ENCODE measurements around the gene NUSAP1. TPM values are rescaled to one million over a fixed set of nuclear protein-coding genes. Genes with fewer than 3 reads are reported as not detected.
A peak's percentile ranks its signal among the peaks of the same experiment; 100 is the strongest.

NUSAP1 gene
- total RNA-seq, 1 experiment from 2014 or later = 178 TPM

DNA sequence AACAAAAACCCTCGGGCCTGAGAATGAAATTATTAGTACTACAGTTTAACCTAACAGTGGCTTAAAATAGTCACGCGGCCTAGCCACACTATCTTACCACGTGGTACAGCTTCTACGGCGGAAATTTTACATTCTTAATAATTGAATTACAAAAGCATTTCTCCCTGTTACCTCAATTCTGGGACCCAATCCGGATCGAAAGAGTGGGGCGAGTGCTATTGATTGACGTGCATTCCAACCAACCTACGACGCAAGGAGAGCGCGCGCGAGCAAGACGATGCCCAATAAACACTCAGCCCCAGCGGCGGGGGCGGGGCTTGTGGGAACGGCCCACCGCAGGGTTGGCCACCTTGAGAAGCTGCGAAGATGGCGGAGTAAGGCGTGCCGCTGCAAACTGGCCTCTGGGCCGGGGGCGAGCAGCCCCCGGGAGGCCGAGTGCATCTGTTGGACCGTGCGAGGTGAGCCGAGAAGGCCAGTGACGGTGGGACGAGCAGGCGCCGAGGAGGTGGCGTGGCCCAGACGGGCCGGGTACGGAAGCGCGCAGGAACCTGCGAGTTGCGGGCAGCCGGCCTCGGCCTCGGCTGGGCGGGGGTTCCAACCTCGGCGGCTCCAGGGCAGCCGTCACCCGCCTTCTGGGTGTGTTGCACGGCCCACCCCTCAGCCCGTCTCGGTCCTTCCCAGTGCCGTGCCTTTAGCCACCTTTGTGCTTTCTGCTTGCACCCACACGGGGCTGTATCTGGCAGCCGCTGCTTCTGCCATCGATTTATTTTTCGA, 48.8 kb upstream of the NUSAP1 start:
- TF ChIP-seq EZH2phosphoT487 (IDR thresholded peaks at IDR 0.05; ENCODE audit: borderline replicate concordance, low read length) (no peak), EZH2 (IDR thresholded peaks at IDR 0.05; ENCODE audit: low read length, unreplicated experiment) (no peak)
- TF ChIP-seq, protein P1, sequence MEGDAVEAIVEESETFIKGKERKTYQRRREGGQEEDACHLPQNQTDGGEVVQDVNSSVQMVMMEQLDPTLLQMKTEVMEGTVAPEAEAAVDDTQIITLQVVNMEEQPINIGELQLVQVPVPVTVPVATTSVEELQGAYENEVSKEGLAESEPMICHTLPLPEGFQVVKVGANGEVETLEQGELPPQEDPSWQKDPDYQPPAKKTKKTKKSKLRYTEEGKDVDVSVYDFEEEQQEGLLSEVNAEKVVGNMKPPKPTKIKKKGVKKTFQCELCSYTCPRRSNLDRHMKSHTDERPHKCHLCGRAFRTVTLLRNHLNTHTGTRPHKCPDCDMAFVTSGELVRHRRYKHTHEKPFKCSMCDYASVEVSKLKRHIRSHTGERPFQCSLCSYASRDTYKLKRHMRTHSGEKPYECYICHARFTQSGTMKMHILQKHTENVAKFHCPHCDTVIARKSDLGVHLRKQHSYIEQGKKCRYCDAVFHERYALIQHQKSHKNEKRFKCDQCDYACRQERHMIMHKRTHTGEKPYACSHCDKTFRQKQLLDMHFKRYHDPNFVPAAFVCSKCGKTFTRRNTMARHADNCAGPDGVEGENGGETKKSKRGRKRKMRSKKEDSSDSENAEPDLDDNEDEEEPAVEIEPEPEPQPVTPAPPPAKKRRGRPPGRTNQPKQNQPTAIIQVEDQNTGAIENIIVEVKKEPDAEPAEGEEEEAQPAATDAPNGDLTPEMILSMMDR (conservative IDR thresholded peaks at IDR 0.05; ENCODE audit: low read depth, low read length) = no peak
- DNase-seq (peak; percentile 99), ATAC-seq (peak; percentile 94)
- H3K9me3 ChIP-seq (ENCODE audit: low read length) = no peaks in the 10 kb centered on the region
- peaks cover 37% of the 10 kb centered on the region for H3K4me1 ChIP-seq (ENCODE audit: insufficient read depth, low read length)
- H2AFZ ChIP-seq (ENCODE audit: low read length) = peak overlapping the region; percentile 80
- no TSS peak for BruUV-seq (replicated peaks)
- intact Hi-C loops (cut with micrococcal nuclease) = loop anchor here (2.0 kb wide), 1 partner anchor 49 kb away; the partner anchor contains the start of genes NUSAP1 and OIP5
- H3K27me3 ChIP-seq (ENCODE audit: low read length) = no peaks in the 10 kb centered on the region
- H3K36me3 ChIP-seq (ENCODE audit: low read depth, low read length) = peaks cover 45% of the 10 kb centered on the region
- peak overlapping the region; percentile 83 for H3K4me2 ChIP-seq (ENCODE audit: low read length)
- peaks cover 48% of the 10 kb centered on the region for H3K79me2 ChIP-seq (ENCODE audit: low read length)
- peak overlapping the region; percentile 92 for H3K9ac ChIP-seq (ENCODE audit: low read length)
- H3K4me3 ChIP-seq (ENCODE audit: low read length) = peak overlapping the region; percentile 91
- H3F3A ChIP-seq (ENCODE audit: low read length, unreplicated experiment) = no peaks in the 10 kb centered on the region
- ChIA-PET CTCF (no interaction called here), POLR2A (ENCODE audit: unreplicated experiment) (interaction anchor here (0.6 kb wide), 2 partner anchors 11 to 63 kb away, joined by 3 to 4 read pairs; no protein-coding TSS in a partner anchor)
- no peaks in the 10 kb centered on the region for H3K9me2 ChIP-seq (replicated peaks; ENCODE audit: low read length)
- H4K20me1 ChIP-seq (ENCODE audit: low read length) = peaks cover 12% of the 10 kb centered on the region
- peak overlapping the region; percentile 47 for H3K27ac ChIP-seq (ENCODE audit: low read length)

DNA sequence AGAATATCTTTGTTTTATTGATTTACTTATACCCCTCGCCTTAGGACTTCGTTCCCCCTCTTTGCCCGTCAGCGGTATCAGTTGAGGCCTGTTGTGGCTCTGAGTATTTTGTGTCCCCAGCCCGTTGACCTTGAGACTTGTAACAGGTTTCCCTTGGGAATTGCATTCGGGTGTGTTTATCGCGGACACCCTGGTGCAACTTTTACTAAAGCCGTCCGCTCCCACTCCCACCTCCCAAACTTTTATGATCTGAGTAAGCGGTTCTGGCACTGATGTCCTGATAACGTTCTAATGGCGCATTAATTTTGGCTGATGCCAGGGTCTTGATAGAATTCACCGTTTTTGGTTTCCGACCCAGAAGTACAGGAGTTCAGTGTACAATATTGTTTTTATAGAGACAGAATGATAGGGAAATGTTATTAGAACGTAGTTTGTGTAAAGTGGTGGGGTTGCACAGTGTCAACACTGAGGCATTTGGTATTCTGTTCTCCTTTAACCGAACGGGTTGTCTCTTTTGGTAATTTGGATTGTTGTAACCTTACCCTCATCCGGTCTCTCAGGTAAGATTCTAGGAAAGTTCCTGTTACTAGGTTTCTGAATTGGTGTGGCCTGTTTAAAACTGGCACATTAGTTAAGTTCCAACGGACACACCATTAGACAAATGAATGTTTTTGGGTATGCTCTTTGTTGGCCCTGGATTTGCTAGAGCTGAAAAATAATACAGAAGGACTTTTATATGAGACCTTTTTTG, 48.1 kb upstream of the NUSAP1 start:
- BruUV-seq (replicated peaks) = TSS peak; percentile 42
- Histone ChIP-seq H3K79me2 (ENCODE audit: low read length) (peaks cover 49% of the 10 kb centered on the region), H3K27me3 (ENCODE audit: low read length) (no peaks in the 10 kb centered on the region), H3F3A (ENCODE audit: low read length, unreplicated experiment) (no peaks in the 10 kb centered on the region), H3K9me3 (ENCODE audit: low read length) (no peaks in the 10 kb centered on the region), H3K4me3 (ENCODE audit: low read length) (peak overlapping the region; percentile 91), H3K9ac (ENCODE audit: low read length) (peak overlapping the region; percentile 92), H3K9me2 (replicated peaks; ENCODE audit: low read length) (no peaks in the 10 kb centered on the region), H3K4me1 (ENCODE audit: insufficient read depth, low read length) (peaks cover 37% of the 10 kb centered on the region), H2AFZ (ENCODE audit: low read length) (peak overlapping the region; percentile 67), H3K36me3 (ENCODE audit: low read depth, low read length) (peaks cover 43% of the 10 kb centered on the region), H3K27ac (ENCODE audit: low read length) (peak overlapping the region; percentile 47), H3K4me2 (ENCODE audit: low read length) (peak overlapping the region; percentile 83), H4K20me1 (ENCODE audit: low read length) (peaks cover 12% of the 10 kb centered on the region)
- ChIA-PET CTCF (no interaction called here), POLR2A (ENCODE audit: unreplicated experiment) (no interaction called here)
- TF ChIP-seq EZH2phosphoT487 (IDR thresholded peaks at IDR 0.05; ENCODE audit: borderline replicate concordance, low read length) = no peak
- TF ChIP-seq EZH2 (IDR thresholded peaks at IDR 0.05; ENCODE audit: low read length, unreplicated experiment) = no peak
- DNase-seq (peak; percentile 36), ATAC-seq (peak; percentile 6; the same call in 1 of the 2 replicates)
- intact Hi-C loops (cut with micrococcal nuclease) = loop anchor here (2.0 kb wide), 1 partner anchor 48 kb away; the partner anchor contains the start of genes NUSAP1 and OIP5

DNA sequence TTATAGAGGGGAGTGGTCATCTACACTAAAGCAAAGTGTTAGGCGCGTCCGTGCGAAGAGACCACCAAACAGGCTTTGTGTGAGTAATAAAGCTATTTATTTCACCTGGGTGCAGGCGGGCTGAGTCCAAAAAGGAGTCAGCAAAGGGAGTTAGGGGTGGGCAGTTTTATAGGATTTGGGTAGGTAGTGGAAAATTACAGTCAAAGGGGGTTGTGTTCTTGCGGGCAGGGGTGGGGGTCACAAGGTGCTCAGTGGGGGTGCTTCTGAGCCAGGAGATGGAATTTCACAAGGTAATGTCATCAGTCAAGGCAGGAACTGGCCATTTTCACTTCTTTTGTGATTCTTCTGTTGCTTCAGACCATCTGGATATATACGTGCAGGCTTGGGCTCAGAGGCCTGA, 47.4 kb upstream of the NUSAP1 start:
- BruUV-seq (replicated peaks) = no TSS peak
- Histone ChIP-seq H3F3A (ENCODE audit: low read length, unreplicated experiment) (no peaks in the 10 kb centered on the region), H4K20me1 (ENCODE audit: low read length) (peaks cover 12% of the 10 kb centered on the region), H3K9me2 (replicated peaks; ENCODE audit: low read length) (no peaks in the 10 kb centered on the region), H3K36me3 (ENCODE audit: low read depth, low read length) (peaks cover 37% of the 10 kb centered on the region), H2AFZ (ENCODE audit: low read length) (no peak overlapping the region), H3K4me3 (ENCODE audit: low read length) (peak overlapping the region; percentile 91), H3K79me2 (ENCODE audit: low read length) (peaks cover 49% of the 10 kb centered on the region), H3K27ac (ENCODE audit: low read length) (no peak overlapping the region), H3K9me3 (ENCODE audit: low read length) (no peaks in the 10 kb centered on the region), H3K27me3 (ENCODE audit: low read length) (no peaks in the 10 kb centered on the region), H3K9ac (ENCODE audit: low read length) (peak overlapping the region; percentile 92), H3K4me2 (ENCODE audit: low read length) (peak overlapping the region; percentile 83), H3K4me1 (ENCODE audit: insufficient read depth, low read length) (peaks cover 37% of the 10 kb centered on the region)
- no peak for TF ChIP-seq EZH2 (IDR thresholded peaks at IDR 0.05; ENCODE audit: low read length, unreplicated experiment)
- no peak for TF ChIP-seq EZH2phosphoT487 (IDR thresholded peaks at IDR 0.05; ENCODE audit: borderline replicate concordance, low read length)
- TF ChIP-seq, protein P1 (conservative IDR thresholded peaks at IDR 0.05; ENCODE audit: low read depth, low read length) = no peak
- POLR2A ChIA-PET (ENCODE audit: unreplicated experiment) = no interaction called here
- CTCF ChIA-PET = no interaction called here
- DNase-seq = no peak
- ATAC-seq = no peak
- intact Hi-C loops (cut with micrococcal nuclease) = loop anchor here (2.0 kb wide), 1 partner anchor 48 kb away; the partner anchor contains the start of genes NUSAP1 and OIP5

Measured in PC-3 (cell line).